Activated gamma-delta T cell (primary cell): ENCODE results near the gene PALM.

Experiments used
- DNase-seq: peaks from one replicate; lab custom pipeline; 2025; lab: John Stamatoyannopoulos, UW

PALM gene

GRCh38 chr19:752652-753517 is 44.1 kb downstream of the PALM start:
- DNase-seq = no peak

GRCh38 chr19:754530-754929 is 45.8 kb downstream of the PALM start:
- no peak for DNase-seq

DNA sequence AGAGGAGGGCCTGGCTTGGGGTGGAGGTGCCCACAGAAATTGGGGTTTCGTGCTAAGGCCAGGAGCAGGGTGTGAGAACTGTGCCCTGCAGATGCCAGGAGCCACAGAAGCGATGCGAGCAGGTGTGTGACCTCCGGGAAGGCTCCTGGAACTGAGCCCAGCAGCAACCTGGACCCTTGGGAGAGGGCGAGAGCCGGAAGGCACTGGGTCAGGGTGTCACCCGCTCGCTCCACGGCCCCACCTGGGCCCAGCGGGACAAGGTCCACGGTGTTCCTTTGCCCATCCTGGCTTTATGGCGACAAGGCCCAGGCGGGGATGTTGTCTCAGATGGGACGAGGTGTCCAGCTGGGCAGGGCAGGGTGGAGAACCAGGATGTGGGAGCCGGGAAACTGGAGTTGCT is 46.3 kb downstream of the PALM start:
- DNase-seq = no peak

DNA sequence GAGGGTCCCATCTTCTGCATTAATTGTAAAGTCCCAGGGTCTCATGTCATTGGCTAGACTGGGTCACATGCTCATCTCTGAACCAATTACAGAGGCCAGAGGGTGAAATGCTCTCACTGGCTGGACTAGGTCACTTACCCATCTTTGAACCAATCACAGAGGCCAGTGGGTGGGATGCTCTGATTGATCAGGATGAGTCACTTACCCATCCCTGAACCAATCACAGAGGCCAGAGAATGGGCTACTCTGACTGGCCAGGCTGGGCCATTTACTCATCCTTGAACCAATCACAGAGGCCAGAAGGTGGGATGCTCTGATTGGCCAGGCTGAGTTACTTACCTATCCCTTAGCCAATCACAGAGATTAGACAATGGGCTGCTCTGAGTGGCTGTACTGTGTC is 47.5 kb downstream of the PALM start:
- DNase-seq = no peak

DNA sequence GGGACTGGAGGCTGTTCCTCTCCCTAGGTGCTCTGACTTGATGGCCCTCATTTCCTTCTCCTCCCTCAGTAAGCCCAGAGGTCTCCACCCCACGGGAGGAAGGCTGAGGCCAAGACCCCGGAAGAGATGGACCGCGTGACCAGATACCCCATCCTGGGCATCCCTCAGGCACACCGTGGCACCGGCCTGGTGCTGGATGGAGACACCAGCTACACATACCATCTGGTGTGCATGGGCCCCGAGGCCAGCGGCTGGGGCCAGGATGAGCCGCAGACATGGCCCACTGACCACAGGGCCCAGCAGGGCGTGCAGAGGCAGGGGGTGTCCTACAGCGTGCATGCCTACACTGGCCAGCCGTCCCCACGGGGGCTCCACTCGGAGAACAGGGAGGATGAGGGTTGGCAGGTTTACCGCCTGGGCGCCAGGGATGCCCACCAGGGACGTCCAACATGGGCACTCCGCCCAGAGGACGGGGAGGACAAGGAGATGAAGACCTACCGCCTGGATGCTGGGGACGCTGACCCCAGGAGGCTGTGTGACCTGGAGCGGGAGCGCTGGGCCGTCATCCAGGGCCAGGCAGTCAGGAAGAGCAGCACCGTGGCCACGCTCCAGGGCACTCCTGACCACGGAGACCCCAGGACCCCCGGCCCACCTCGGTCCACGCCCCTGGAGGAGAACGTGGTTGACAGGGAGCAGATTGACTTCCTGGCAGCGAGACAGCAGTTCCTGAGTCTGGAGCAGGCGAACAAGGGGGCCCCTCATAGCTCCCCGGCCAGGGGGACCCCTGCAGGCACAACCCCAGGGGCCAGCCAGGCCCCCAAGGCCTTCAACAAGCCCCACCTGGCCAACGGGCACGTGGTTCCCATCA is 48.3 kb downstream of the PALM start:
- no peak for DNase-seq

GRCh38 chr19:757811-758668 is 49.3 kb downstream of the PALM start:
- DNase-seq = no peak

- no peak for DNase-seq
Measured at GRCh38 chr19:763181-763580, 54.4 kb downstream of the PALM start.

DNA sequence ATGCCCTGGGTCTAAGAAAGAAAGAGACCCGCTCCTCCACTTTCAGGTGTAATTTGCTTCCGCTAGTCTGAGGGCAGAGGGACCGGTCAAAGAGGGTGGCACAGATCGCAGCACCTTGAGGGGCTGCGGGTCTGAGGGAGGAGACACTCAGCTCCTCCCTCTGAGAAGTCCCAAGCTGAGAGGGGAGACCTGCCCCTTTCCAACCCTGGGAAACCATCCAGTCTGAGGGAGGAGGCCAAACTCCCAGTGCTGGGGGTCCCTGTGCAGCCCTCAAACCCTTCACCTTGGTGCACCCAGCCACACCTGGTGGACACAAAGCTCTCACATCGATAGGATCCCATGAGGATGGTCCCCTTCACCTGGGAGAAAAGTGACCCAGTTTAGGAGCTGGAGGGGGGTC is 55.1 kb downstream of the PALM start:
- no peak for DNase-seq

DNA sequence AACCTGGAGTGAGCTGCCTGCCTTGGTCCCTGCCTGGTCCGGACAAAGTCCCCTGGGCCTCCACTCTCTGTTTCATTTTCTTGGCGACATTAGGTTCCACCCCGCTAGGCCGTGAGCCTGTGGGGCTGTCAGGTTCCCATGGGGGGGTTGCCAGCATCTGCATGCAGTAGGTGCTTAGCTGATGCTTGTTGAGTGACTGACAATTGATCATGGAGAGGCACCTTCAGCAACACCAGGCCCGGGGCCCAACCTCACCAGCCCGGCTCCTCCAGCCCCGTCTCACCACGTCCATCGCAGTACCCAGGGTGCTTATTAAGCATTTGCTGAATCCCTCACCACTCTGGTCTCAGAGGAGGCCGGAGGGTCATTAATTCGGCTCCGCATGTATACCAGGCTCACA is 55.6 kb downstream of the PALM start:
- no peak for DNase-seq

- no peak for DNase-seq
Measured at GRCh38 chr19:765179-765738, 56.5 kb downstream of the PALM start.

GRCh38 chr19:768424-768823 is 59.7 kb downstream of the PALM start:
- DNase-seq = no peak

DNA sequence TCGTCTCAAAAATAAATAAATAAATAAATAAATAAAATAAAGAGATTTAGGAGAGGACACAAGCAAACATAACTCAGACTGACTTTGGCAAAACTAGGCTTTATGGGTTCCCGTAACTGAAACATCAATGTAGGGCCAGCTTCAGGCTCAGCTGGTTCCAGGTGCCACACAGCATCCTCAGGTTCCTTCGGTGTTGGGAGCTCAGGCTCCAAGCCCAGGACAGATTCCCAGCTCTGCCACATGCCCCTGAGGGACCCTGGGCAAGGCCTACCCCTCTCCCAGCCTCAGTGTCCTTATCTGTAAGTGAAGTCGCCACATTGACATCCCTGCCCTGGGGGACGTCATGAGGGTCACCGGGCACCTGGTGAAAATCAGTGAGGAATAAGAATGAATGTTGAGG is 60.9 kb downstream of the PALM start:
- DNase-seq = no peak

DNA sequence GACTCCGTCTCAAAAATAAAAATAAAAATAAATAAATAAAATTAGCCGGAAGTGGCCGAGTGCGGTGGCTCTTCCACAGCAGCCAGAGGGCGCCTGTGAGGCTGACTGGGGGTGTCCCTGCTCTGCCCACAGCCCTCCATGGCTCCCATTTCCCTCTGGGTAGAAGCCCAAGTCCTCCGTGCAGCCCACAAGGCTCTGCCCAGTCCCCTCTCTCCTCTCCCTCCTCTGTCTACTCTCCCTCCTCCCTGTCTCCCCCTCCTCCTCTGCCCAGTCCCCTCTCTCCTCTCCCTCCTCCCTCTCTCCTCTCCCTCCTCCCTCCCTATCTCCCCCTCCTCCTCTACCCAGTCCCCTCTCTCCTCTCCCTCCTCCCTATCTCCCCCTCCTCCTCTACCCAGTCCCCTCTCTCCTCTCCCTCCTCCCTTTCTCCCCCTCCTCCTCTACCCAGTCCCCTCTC is 62.6 kb downstream of the PALM start:
- DNase-seq = no peak

GRCh38 chr19:772063-772462 is 63.3 kb downstream of the PALM start:
- no peak for DNase-seq

DNA sequence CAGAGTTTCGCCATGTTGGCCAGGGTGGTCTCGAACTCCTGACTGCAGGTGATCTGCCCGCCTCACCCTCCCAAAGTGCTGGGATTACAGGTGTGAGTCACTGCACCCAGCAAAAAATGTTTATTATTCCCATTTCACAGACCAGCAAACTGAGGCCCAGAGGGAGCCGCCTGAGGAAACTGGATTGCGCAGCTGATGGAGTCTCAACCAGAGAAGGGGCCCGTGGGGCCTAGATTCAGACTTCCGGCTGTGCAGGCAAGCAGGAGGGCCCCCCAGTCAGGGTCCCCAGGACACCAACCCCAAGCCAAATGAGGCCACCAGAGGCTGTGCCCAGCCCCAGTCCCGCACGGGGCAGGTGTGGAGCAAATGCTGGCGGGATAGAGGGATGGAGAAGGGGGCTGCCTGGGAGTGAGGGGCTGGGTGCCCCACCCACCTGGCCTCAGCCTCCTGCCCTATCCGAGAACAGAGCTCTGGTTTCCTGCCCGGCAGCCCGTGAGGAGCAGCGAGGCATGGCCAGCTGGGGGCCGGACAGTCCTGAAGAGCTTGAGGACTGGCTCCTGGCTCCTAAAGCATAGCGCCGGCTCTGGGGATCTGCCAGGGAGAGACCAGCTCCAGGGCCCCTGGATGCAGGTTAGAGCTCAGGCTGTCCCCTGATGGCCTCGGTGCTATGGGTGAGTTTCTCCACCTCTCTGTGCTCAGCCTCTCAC is 64.1 kb downstream of the PALM start:
- DNase-seq = no peak

DNA sequence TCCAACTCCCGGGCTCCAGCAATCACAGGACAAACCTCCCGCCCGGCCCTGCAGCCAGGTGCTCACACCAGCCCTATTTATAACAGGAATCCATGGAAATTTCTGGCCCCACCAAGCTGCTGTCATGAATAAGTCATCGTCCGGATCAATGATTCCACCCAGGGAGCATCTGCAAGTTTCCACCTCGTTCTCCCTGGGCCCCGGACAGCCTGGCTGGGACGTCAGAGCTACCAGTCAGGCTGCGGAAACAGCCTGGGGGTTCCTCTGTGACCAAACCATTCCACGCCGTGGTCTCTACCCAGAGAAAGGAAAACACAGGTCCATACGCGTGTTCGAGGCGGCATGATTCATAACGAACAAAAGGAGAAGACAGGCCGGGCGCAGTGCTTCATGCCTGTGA is 67.8 kb downstream of the PALM start:
- no peak for DNase-seq

- DNase-seq = no peak
Measured at GRCh38 chr19:778910-779653, 70.3 kb downstream of the PALM start.

- no peak for DNase-seq
Measured at GRCh38 chr19:780935-781334, 72.2 kb downstream of the PALM start.

GRCh38 chr19:781800-782184 is 73.1 kb downstream of the PALM start:
- no peak for DNase-seq

GRCh38 chr19:782185-782877 is 73.6 kb downstream of the PALM start:
- DNase-seq = no peak
